Endothelial cell of umbilical vein (primary cell): ENCODE data around the gene CD46. TPM values are rescaled to one million over a fixed set of nuclear protein-coding genes. Genes with fewer than 3 reads are reported as not detected.

Experiments
- BruUV-seq: library from RNA; stranded (reverse); fragments of 400-500 nt; replicated peaks from 2 replicates; lab custom pipeline; 2021; lab: Mats Ljungman, UMichigan
- CTCF ChIA-PET: fragments of 300-600, 350-600 bp; sonication (Branson Sonifier 250); formaldehyde crosslinking; loops from one replicate; lab custom pipeline; 2021; ENCODE audit warnings: antibody characterized with exemption, inconsistent platforms; lab: Charles Lee
- POLR2A ChIA-PET: fragments of 300-600, 350-600 bp; sonication (Branson Sonifier 250); formaldehyde crosslinking; loops from one replicate; lab custom pipeline; 2021; ENCODE audit warnings: antibody characterized with exemption, inconsistent platforms; lab: Charles Lee
- DNase-seq: peaks from one replicate; pipeline ENCODE4 v3.0.0-alpha.2; 2011; ENCODE audit warnings: low read depth, low spot score
- FAIRE-seq: peaks from 2 replicates; lab custom pipeline; 2011; peaks lifted over from hg19 to GRCh38; lab: Jason Lieb, UNC
- H2AFZ ChIP-seq: 2 replicates; pipeline ENCODE4 v1.6.0; 2012; ENCODE audit warnings: low read depth, low read length, control low read depth, inconsistent platforms
- H3K27ac ChIP-seq: 2 replicates; pipeline ENCODE4 v1.5.1; 2011; ENCODE audit warnings: low read depth, mild to moderate bottlenecking, control low read depth, low read length, moderate library complexity; ENCODE audit not compliant: insufficient read depth
- H3K27me3 ChIP-seq, 2 experiments: 2 replicates each; pipeline versions ENCODE4 v1.6.0 to v1.6.1; 2011; ENCODE audit warnings: low read length in 2 of 2, mixed read lengths in 1 of 2; ENCODE audit not compliant: control insufficient read depth in 2 of 2, insufficient read depth in 2 of 2
- H3K36me3 ChIP-seq, 2 experiments: 2 replicates in 1 of 2; 3 replicates in 1 of 2; pipeline ENCODE4 v1.5.1; 2011; ENCODE audit warnings: low read length in 2 of 2, mild to moderate bottlenecking in 1 of 2, moderate library complexity in 1 of 2; ENCODE audit not compliant: control insufficient read depth in 2 of 2, insufficient read depth in 2 of 2; ENCODE audit errors: extremely low read depth in 1 of 2
- H3K4me1 ChIP-seq: 3 replicates; pipeline ENCODE4 v1.5.1; 2011; ENCODE audit warnings: mild to moderate bottlenecking, low read length; ENCODE audit not compliant: control insufficient read depth, insufficient read depth; ENCODE audit errors: extremely low read depth
- H3K4me2 ChIP-seq: 2 replicates; pipeline ENCODE4 v1.6.1; 2011; ENCODE audit warnings: low read length, control low read depth, mixed read lengths; ENCODE audit not compliant: insufficient read depth
- H3K4me3 ChIP-seq, 3 experiments: fragments of 200-600 bp in 1 of 3; sonication (generic), shearing (Covaris generic) in 1 of 3; replicated peaks in 1 of 3; 2 replicates each; pipeline ENCODE4 v1.5.1; 2011 to 2016; ENCODE audit warnings: control low read depth in 3 of 3, low read length in 3 of 3, mild to moderate bottlenecking in 2 of 3, inconsistent platforms in 1 of 3, low read depth in 1 of 3, moderate library complexity in 1 of 3; ENCODE audit not compliant: insufficient read depth in 1 of 3
- H3K79me2 ChIP-seq: 2 replicates; pipeline ENCODE4 v1.6.0; 2012; ENCODE audit warnings: low read length, inconsistent platforms; ENCODE audit not compliant: control insufficient read depth, insufficient read depth
- H3K9ac ChIP-seq: replicated peaks from 2 replicates; pipeline ENCODE3; 2011; ENCODE audit warnings: low read length, control low read depth; ENCODE audit not compliant: insufficient read depth; ENCODE audit errors: extremely low read depth
- H3K9me1 ChIP-seq: replicated peaks from 3 replicates; pipeline ENCODE4 v1.6.0; 2011; ENCODE audit warnings: mild to moderate bottlenecking, low read length; ENCODE audit not compliant: control insufficient read depth, insufficient read depth; ENCODE audit errors: extremely low read depth
- H3K9me3 ChIP-seq: replicated peaks from 2 replicates; pipeline ENCODE4 v1.5.1; 2012; ENCODE audit warnings: low read length, inconsistent platforms; ENCODE audit not compliant: control insufficient read depth, insufficient read depth
- H4K20me1 ChIP-seq: replicated peaks from 2 replicates; pipeline ENCODE3; 2011; ENCODE audit warnings: mild to moderate bottlenecking, low read length; ENCODE audit not compliant: control insufficient read depth, insufficient read depth; ENCODE audit errors: extremely low read depth
- CTCF ChIP-seq, 2 donors: IDR thresholded peaks; 1 replicate in 1 of 2; 2 replicates in 1 of 2; pipeline ENCODE4 v1.5.1; 2011; ENCODE audit warnings: low read length in 2 of 2, mild to moderate bottlenecking in 2 of 2, moderate library complexity in 2 of 2, control low read depth in 1 of 2, inconsistent platforms in 1 of 2, low read depth in 1 of 2; ENCODE audit not compliant: insufficient read depth in 1 of 2; ENCODE audit errors: extremely low read depth in 1 of 2
- EZH2 ChIP-seq: IDR thresholded peaks from 2 replicates; pipeline ENCODE4 v1.6.1; 2012; ENCODE audit warnings: borderline replicate concordance, low read depth, mild to moderate bottlenecking, moderate library complexity, low read length, inconsistent platforms; ENCODE audit not compliant: severe bottlenecking
- FOS ChIP-seq: IDR thresholded peaks from 2 replicates; pipeline ENCODE4 v1.6.1; 2011; ENCODE audit warnings: mild to moderate bottlenecking, low read length, moderate library complexity, borderline replicate concordance; ENCODE audit not compliant: insufficient read depth
- GATA2 ChIP-seq: IDR thresholded peaks from 2 replicates; pipeline ENCODE4 v1.7.0; 2011; ENCODE audit warnings: low read depth, mild to moderate bottlenecking, moderate library complexity, mixed read lengths, low read length; ENCODE audit not compliant: insufficient read length, insufficient read depth
- JUN ChIP-seq: IDR thresholded peaks from 2 replicates; pipeline ENCODE4 v1.6.1; 2011; ENCODE audit warnings: borderline replicate concordance, low read depth; ENCODE audit not compliant: insufficient read length, insufficient read depth
- MAX ChIP-seq: IDR thresholded peaks from 2 replicates; pipeline ENCODE4 v1.6.1; 2011; ENCODE audit not compliant: insufficient read depth, insufficient read length
- MYC ChIP-seq: IDR thresholded peaks from one replicate; pipeline ENCODE4 v1.6.1; 2011; ENCODE audit warnings: mild to moderate bottlenecking, low read depth, low read length
- POLR2A ChIP-seq: IDR thresholded peaks from 2 replicates; pipeline ENCODE4 v1.6.1; 2012; ENCODE audit warnings: low read depth, mild to moderate bottlenecking, control low read depth, low read length
- POLR2AphosphoS5 ChIP-seq: IDR thresholded peaks from 2 replicates; pipeline ENCODE4 v1.6.1; 2012; ENCODE audit warnings: low read depth, mild to moderate bottlenecking, control low read depth, low read length, moderate library complexity; ENCODE audit not compliant: insufficient read depth
- dilution Hi-C: fragments of 300-500 bp; cut with MboI; formaldehyde crosslinking; loops from one replicate; pipeline ENCODE4 v1.15.0; 2019; ENCODE audit warnings: low sequenced_read_pairs; ENCODE audit not compliant: extremely low pct_ligation_motif_present
- intact Hi-C: fragments of 100-400 bp; cut with micrococcal nuclease; formaldehyde crosslinking; loops from one replicate; pipeline ENCODE4 v1.10.0; 2022
- polyA plus RNA-seq, 4 experiments: library from polyadenylated mRNA; depleted of rRNA in 3 of 4; stranded (reverse) in 3 of 4; unstranded in 1 of 4; fragments of >200 nt; gene quantifications; 2 replicates each; pipeline versions ENCODE4 v1.2.1 to v1.2.3, GENCODE V29; 2011 to 2012; ENCODE audit warnings: missing spikeins in 1 of 4
- total RNA-seq: library from RNA; stranded (reverse); gene quantifications from 2 replicates; pipeline ENCODE4 v1.2.3, GENCODE V29; 2021

The CD46 gene
- total and polyA plus RNA-seq, 2 donors (not counting 3 experiments of a cell fraction or from before 2014, with no cell fraction given) = 134 to 256 TPM

DNA sequence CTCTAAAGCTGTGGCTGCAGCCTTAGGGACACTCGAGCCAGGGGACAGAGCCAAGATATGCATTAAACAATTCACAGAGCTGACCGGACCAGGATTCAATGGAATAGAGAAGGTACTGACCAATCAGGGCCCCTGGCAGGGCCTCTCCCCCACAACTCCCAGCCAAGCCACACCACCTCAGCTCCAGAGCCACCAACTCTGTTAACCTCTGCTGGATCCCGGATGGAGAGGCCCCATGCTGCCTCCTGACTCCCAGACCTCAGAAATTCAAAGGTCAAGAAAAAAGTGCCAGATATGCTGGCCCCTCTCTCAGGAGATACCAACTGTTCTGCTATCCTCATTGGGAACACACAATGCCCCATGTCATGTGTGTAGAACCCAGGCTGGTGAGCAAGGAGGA is 62.1 kb downstream of the CD46 start:
- TF ChIP-seq GATA2 (no peak), FOS (no peak), POLR2AphosphoS5 (no peak), MYC (no peak), JUN (no peak), CTCF (IDR thresholded peaks at IDR 0.05; ENCODE audit: extremely low read depth in 1 of 2, insufficient read depth in 1 of 2, low read depth in 1 of 2, low read length in 2 of 2) (no peak), POLR2A (no peak), MAX (no peak), EZH2 (no peak)
- peaks cover 0 to 12% of the 10 kb centered on the region in 2 experiments for H3K36me3 ChIP-seq
- DNase-seq (no peak), FAIRE-seq (no peak)
- H3K27ac ChIP-seq = no peak overlapping the region
- H3K4me1 ChIP-seq = peaks cover 28% of the 10 kb centered on the region
- no peak overlapping the region for H3K4me2 ChIP-seq
- intact Hi-C loops (no loop called here), dilution Hi-C loops (no loop called here)
- no peaks in the 10 kb centered on the region for H3K9me3 ChIP-seq
- H2AFZ ChIP-seq = no peak overlapping the region
- no peaks in the 10 kb centered on the region for H3K27me3 ChIP-seq
- H3K9me1 ChIP-seq = no peaks in the 10 kb centered on the region
- H3K9ac ChIP-seq = no peak overlapping the region
- BruUV-seq = no TSS peak
- POLR2A ChIA-PET = no interaction called here
- peaks cover 14% of the 10 kb centered on the region for H3K79me2 ChIP-seq
- no peaks in the 10 kb centered on the region for H4K20me1 ChIP-seq
- CTCF ChIA-PET = interaction anchor here (1.8 kb wide), 1 partner anchor 55 kb away, joined by 9 read pairs; no protein-coding TSS in a partner anchor
- no peak overlapping the region for H3K4me3 ChIP-seq
